IPS-NIHi11 (cell line): ENCODE data around the gene ZNF273.
"Not testable (repeated sequence)": the region's sequence is repeated elsewhere in the genome, so short reads cannot be mapped to it uniquely, and the experiment has no call there.

ENCODE experiments used
- DNase-seq: peaks from one replicate; pipeline ENCODE4 v3.0.0; 2012; ENCODE audit warnings: mixed read lengths, low spot score

Gene ZNF273

DNA sequence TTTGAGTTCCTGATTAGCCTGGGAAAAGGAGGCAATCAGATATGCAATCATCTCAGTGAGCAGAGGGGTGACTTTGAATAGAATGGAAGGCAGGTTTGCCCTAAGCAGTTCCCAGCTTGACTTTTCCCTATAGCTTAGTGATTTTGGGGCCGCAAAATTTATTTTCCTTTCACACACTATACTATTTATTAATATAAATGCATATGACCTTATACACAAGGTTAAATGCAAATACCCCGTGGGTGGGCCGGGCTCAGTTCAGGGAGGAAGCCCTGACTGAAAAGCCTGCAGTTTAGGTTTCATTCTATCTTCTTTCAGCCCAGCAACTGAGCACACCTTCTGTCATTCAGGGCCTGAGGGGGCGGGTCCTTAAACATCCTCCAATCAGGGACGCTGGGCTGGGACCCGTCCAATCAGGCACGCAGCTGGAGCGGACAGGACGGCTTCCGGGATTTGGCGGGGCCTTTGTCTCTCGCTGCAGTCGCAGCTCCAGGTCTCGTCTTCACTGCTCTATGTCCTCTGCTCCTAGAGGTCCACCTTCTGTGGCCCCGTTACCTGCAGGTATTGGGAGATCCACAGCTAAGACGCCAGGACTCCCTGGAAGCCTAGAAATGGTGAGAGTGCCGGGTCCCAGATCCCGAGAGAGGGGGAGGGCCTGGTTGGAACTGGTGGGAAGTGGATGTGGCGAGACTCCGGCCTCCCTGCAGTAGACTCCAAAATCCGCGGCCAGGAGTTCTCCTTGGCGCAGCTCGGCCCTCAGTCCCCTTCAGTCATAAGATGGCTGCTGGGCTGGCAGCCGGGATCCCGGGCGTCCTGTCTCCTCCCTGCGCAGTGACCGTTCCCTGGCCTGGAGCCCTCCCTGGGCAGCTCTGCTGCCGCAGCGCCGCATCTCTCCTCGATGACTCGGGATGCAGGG is at the start of gene ZNF273:
TSS of gene ZNF273 (plus strand) at position 468 of the 916 bp plus-strand sequence. CDS start at position 513, 45 bp downstream.
- DNase-seq, result peak; percentile 85

DNA sequence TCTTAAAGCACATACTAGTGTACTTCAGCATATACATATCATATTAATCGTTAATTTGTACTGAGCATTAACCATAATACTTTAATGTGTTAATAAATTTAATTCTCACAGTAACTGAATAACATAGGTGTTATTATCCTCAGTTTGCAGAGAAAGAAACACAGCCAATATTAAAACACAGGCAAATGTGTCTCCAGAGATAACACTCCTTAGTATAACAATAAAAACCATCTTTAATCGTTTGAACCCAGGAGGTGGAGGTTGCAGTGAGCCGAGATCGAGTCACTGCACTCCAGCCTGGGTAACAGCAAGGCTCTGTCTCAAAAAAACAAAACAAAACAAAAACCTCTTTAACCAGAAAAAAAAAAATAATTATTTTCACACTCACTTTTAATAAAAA is 49.4 kb upstream of the ZNF273 start:
- no peak for DNase-seq

DNA sequence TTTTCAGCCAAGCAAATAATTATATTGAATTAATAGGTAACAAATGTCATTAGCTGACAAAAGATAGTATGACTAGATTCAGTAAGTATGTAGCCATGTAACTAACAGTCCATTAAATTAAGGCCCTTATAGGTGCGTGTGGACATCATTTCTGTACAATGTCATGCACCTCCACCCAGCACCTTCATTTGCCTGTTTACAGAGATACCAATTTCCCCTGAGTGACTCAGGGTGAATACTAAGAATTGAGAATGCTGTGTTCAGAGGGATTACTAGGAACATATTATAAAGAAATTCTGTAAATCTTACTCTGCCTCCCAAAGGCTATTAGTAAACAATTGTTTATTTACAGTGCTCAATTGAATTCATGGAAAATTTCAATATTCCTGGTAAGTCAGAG is 48.1 kb upstream of the ZNF273 start:
- DNase-seq, result no peak

DNA sequence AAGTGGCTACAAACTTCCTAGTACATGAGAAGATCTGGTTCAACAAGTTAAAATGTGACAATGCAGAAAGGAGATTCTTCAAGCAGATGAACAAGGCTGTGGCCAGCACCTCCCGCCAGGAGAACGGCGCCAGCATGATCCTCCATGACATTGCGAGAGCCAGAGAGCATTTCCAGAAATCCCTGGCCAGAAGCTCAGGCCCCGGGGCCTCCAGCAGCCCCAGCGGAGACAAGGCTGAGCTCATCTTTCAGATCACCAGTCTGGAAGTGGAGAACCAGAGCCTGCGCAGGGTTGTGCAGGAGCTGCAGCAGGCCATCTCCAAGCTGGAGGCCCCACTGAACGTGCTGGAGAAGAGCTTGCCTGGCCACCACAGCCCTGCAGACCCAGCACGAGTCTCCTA is 40.1 kb upstream of the ZNF273 start:
- DNase-seq, result no peak

DNA sequence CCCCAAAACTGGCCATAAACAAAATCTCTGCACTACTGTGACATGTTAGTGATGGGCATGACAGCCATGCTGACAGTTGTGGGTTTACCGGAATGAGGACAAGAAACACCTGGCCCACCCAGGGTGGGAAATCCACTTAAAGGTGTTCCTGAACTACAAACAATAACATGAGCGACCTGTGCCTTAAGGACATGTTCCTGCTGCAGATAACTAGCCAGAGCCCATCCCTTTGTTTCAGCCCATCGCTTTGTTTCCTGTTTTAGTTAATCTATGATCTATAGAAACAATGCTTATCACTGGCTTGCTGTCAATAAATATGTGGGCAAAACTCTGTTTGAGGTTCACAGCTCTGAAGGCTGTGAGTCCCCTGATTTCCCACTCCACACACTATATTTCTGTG is 39.5 kb upstream of the ZNF273 start:
- DNase-seq, result not testable (repeated sequence)

DNA sequence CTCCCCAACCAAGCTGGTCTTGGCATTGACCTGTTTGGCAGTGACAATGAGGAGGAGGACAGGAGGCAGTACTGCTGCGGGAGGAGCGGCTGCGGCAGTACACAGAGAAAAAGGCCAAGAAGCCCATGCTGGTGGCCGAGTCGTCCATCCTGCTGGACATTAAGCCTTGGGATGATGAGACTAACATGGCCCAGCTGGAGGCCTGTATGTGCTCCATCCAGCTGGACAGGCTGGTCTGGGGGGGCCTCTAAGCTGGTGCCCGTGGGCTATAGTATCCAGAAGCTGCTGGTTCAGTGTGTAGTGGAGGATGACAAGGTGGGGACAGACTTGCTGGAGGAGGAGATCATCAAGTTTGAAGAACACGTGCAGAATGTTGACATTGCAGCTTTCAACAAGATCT is 39.1 kb upstream of the ZNF273 start:
- no peak for DNase-seq

DNA sequence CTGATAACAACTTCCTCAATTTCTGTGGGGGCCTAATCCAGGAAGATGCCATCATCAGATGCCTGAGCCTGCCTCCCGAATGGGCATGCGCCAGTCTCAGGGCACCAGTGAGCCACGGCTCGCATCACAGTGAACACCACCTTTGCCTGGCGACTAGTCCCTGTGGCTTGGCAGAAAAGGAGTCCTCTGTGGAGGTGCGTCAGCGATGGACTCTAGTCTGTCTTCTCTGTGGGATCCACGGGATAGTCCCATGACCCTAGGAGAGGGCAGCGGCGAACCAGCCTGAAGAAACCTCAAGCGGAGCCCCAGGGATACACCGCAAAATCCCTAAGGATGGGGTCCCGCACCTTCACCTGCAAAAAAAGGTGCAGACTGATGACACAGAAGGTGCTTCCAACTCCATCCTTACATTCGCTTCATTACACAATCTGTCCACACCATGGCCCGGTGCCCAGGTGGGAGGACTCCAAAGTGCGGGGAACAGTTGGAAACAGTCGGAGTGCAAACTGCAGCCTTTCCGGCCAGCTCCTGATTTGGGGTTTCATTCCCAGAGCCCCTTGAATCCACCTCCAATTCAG is 35.1 kb upstream of the ZNF273 start:
- no peak for DNase-seq

DNA sequence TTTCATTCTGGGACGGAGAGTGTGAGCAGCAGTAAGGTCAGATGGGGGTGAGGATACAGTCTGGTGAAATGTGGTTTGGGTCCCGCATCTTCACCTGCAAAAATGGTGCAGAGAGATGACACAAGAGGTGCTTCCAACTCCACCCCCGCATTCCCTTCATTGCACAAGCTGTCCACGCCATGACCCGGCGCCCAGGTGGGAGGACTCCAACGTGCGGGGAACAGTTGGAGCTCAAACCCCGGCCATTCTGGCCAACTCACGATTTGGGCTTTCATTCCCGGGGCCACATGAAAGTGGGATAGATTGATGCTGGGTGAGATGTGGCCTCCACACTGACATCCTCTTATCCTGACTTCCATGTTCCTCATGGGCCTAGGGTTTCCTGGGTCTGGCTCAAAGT is 34.6 kb upstream of the ZNF273 start:
- DNase-seq, result no peak

DNA sequence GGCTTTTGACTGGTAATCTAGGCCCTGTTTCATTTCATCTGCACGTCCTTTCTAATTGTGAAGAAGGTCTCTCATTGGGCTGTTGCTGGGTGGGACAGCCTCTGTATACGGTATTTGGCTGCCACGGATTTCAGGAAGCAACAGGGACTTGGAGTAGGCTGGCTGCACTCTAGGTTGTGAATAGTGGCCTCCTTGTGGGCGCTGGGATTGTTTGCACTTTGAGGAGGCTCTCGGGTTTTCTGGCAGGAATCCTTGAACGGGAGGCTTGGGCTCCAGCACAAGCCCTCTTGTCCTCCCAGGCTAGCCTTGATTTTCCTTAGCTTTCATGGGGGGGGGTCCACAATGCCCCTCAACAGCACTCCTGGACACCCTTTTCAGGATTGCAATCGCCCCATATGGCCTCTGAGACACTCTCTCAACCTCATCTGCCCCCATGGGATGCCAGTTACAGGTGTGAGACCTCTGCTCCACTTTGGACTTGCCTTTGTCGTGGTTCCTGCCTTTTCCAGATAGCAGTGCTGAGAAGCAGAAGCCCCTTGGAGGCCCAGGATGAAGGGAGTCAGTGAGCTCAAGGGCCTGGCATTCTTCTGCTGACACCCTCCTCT is 33.9 kb upstream of the ZNF273 start:
- peak; percentile 52 for DNase-seq

DNA sequence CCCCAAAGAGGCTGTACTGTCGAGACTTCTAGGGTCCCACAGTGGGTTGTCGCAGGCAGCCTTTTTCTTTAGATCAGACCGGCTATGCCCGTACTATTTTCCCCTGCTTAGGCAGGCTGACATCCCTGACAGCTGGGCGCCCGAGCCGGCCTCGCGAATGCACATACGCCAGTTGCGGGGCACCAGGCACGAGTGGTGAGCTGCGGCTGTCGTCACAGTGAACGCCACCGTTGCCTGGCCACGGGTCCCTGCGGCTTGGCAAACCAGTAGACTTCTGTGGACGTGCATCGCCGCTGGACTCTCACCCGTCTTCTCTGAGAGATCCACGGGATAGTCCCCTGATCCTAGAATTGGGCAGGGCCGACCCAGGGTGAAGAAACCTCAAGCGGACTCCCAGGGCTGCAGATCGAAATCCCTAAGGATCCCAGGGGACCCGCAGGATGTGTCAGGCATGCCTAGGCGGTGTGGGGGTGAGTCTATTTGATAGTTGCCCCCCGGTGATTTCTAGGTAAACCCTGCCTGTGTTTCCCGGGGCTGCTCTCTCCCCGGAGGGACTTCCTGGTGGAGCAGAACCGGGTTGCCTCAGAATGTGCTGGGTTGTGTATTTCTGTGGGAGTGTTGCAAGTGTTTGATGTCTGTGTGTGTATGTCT is 33.0 kb upstream of the ZNF273 start:
- peak; percentile 6 for DNase-seq

DNA sequence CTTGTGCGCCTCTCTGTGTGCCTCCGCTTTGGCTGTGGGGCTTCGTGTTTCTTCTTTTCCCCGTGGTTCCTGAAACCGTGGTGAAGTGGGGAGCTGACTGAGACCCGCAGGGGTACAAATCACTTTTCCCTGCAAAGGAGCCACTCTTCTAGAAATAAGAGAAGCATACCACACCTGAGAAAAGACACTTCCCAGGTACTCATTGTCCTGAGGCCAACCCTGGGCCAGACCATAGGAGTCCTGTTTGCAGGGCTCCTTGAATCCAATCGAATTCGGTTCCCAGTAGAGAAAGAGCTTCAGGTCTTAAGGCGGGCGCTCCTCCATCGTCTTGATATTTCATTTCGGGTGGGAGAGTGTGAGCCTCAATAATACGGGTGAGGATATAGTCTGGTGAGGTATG is 32.4 kb upstream of the ZNF273 start:
- DNase-seq, result peak; percentile 2

DNA sequence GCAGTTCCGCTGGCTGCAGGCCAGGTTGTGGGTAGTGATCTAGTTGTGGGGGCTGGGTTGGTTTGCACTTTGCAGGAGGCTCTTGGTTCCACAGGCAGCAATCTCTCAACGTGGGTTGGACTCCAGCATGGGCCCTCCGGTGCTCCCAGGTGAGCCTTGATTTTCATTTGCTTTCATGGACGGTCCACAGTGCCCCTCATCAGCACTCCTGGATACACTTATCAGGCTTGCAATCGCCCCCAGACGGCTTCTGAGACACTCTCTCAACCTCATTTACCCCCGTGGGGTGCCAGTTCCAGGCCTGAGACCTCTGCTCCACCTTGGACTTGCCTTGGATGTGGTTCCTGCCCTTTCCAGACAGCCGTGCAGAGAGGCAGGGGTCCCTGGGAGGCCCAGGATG is 31.3 kb upstream of the ZNF273 start:
- peak; percentile 3 for DNase-seq

DNA sequence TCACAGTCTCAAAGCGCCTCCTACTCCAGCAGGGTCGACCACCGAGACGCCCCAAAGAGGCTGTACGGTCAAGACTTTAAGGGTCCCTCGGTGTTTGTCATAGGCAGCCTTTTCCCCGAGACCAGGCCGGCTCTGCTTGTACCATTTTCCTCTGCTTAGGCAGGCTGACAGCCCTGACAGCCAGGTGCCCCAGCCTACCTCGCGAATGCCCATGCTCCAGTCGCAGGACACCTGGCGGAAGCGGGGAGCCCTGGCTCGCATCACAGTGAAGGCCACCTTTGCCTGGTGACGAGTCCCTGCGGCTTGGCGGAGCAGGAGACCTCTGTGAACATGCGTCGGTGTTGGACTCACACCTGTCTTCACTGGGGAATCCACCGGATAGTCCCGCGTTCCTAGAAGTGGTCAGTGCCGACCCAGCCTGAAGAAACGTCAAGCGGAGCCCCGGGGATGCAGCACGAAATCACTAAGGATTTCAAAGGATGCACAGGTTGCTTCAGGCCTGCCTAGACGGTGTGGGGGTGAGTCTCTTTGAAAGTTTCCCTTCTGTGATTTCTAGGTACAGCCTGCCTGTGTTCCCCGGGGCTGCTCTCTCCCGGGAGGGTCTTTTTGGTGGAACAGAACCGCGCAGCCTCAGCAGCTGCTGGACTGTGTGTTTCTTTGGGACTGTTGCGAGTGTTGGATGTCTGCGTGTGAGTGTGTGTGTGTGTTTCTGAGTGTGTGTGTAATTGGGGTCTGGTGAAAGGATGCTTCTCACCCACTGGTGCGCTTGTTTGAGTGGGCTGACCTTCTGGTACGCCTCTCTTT is 30.5 kb upstream of the ZNF273 start:
- DNase-seq, result peak; percentile 7

DNA sequence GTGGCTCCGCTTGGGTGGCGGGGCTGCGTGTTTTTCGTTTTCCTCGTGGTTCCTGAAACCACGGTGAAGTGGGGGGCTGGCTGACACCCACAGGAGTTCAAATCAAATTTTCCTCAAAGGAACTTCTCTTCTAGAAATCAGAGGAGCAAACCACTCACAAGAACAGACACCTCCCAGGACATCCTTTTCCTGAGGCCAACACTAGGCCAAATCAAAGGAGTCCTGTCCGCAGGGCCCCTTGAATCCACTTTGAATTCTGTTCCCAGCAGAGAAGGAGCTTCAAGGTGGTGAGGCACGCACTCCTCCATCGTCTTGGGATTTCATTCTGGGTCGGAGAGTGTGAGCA is 29.9 kb upstream of the ZNF273 start:
- DNase-seq, result peak; percentile 6

DNA sequence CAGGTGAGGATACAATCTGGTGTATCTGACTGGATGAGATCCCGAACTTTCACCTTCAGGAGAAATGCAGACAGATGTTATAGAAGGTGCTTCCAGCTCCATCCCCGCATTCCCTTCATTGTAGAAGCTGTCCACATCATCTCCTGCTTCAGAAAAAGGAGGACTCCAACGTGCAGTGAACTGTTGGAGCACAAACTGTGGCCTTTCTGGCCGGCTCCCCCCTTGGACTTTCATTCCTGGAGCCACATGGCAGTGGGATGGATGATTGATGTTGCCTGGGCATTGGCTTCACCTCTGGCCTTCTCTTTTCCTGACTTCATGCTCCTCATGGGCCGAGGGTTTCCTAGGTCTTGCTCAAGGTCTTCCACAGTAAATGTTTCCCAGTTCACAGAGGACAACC is 29.6 kb upstream of the ZNF273 start:
- peak; percentile 5 for DNase-seq

DNA sequence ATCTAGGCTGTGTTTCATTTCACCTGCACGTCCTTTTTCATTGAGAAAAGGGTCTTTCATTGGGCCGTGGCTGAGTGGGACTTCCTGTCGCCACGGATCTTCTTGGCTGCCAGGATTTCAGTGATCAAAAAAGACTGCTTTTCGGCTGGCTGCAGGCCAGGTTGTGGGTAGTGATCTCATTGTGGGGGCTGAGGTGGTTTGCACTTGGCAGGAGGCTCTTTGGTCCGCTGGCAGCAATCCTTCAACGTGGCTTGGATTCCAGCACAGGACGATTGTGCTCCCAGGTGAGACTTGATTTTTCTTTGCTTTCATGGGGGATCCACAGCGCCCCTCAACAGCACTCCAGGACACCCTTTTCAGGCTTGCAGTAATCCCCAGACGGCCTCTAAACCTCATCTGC is 29.0 kb upstream of the ZNF273 start:
- DNase-seq, result peak; percentile 6

DNA sequence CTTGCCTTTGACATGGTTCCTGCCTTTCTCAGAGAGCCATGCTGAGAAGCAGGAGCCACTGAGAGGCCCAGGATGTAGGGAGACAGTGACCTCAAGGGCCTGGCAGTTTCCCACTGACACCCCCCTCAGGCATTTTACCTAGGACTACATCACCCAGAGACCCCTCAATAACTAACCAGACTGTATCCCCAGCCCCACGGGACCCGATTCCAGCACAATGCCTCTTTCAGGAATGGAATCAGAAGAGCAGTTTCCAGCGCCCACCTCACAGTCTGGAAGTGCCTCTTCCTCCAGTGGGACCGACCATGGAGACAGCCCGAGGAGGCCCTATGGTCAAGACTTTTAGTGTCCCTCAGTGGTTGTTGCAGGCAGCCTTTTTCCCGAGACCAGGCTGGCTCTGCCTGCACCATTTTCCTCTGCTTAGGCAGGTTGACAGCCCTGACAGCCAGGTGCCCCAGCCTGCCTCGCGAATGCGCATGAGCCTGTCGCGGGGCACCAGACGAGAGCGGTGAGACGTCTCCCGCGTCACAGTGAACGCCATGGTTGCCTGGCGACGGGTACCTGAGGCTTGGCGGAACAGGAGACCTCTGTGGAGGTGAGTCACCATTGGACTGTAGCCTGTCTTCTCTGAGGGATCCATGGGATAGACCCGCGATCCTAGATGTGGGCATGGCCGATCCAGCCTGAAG is 28.4 kb upstream of the ZNF273 start:
- peak; percentile 7 for DNase-seq

DNA sequence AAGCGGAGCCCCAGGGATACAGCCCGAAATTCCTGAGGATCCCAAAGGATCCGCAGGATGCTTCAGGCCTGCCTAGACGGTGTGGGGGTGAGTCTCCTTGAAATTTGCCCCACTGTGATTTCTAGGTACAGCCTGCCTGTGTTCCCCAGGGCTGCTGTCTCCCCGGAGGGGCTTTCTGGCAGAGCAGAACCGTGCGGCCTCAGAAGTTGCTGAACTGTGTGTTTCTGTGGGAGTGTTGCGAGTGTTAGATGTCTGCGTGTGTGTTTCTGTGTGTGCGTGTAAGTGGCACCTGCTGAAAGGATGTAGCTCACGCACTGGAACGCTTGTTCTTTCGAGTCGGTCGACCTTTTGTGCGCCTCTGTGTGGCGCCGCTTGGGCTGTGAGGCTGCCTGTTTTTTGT is 27.8 kb upstream of the ZNF273 start:
- DNase-seq, result peak; percentile 5

DNA sequence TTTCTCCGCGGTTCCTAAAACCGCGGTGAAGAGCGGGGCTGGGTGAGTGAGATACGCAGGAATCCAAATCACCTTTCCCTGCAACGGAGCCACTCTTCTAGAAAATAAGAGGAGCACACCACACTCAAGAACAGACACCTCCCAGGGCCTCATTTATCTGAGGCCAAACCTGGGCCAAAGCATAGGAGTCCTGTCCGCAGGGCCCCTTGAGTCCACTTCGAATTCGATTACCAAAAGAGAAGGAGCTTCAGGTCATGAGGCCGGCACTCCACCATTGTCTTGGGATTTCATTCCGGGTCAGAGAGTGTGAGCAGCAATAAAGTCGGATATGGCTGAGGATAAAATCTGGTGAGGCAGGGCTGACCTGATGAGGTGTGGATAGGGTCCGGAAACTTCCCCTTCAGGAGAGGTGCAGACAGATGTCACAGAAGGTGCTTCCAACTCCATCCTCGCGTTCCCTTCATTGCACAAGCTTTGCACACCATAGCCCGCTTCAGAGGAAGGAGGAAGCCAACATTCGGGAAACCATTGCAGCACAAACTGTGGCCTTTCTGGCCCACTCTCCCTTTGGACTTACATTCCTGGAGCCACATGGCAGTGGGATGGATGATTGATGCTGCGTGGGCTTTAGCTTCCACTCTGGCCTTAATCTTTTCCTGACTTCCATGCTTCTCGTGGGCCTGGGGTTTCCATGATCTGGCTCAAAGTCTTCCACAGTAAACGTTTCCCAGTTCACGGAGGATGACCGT is 27.2 kb upstream of the ZNF273 start:
- DNase-seq, result peak; percentile 4
